ENCODE data around the gene EIF4ENIF1.
"Not testable (repeated sequence)": the region's sequence is repeated elsewhere in the genome, so short reads cannot be mapped to it uniquely, and the experiment has no call there.

Gene EIF4ENIF1

GRCh38 chr22:31488988-31489617 is 539 bp downstream of the EIF4ENIF1 start:
- H2BK15ac ChIP-seq (ENCODE audit: low read length): no peak overlapping the region
- no peak overlapping the region for H2AK5ac ChIP-seq (ENCODE audit: low read depth, low read length)
- H2BK120ac ChIP-seq (ENCODE audit: low read depth, low read length): peak overlapping the region; percentile 77
- no peak overlapping the region for H3K4ac ChIP-seq (ENCODE audit: low read length)
- H3K36me3 ChIP-seq (replicated peaks in 1 of 2; ENCODE audit: control insufficient read depth in 2 of 2, insufficient read depth in 2 of 2, low read length in 2 of 2): peaks cover 2 to 37% of the 10 kb centered on the region in 2 donors
- H2BK12ac ChIP-seq (ENCODE audit: low read length): no peak overlapping the region
- H2AFZ ChIP-seq (ENCODE audit: low read length): peak overlapping the region; percentile 95
- peaks cover 3% of the 10 kb centered on the region for H3K79me1 ChIP-seq (ENCODE audit: low read depth, low read length)
- H3K23ac ChIP-seq (ENCODE audit: low read depth, low read length, poor library complexity): no peak overlapping the region
- H4K8ac ChIP-seq (ENCODE audit: low read depth, low read length): no peak overlapping the region
- H3K4me1 ChIP-seq (ENCODE audit: control insufficient read depth in 2 of 2, insufficient read depth in 1 of 2, low read depth in 1 of 2, low read length in 2 of 2): peaks cover 4 to 9% of the 10 kb centered on the region in 2 donors
- peak overlapping the region; percentile 96 for H3K9ac ChIP-seq (ENCODE audit: low read depth, low read length, poor library complexity)
- no CpG with 5 or more reads among the region's 61 CpGs for WGBS, 2 donors (ENCODE audit: extremely low coverage in 2 of 2, insufficient read length in 2 of 2, insufficient replicate concordance in 1 of 2)
- no peak overlapping the region for H4K91ac ChIP-seq (ENCODE audit: low read depth, low read length, poor library complexity)
- peak overlapping the region; percentile 88 for H2BK5ac ChIP-seq (ENCODE audit: low read length)
- no peaks in the 10 kb centered on the region for H3K9me3 ChIP-seq (replicated peaks in 1 of 2; ENCODE audit: control insufficient read depth in 2 of 2, insufficient read depth in 1 of 2, low read depth in 1 of 2, low read length in 2 of 2)
- H3K27me3 ChIP-seq (ENCODE audit: control insufficient read depth in 3 of 3, insufficient read depth in 3 of 3, low read depth in 1 of 3, low read length in 3 of 3): no peaks in the 10 kb centered on the region
- peak overlapping the region; percentile 64 for H3K4me2 ChIP-seq (ENCODE audit: insufficient read depth, low read length, poor library complexity, severe bottlenecking)
- no peak overlapping the region for H3K27ac ChIP-seq (replicated peaks; ENCODE audit: low read length)
- peak overlapping the region; percentile 80 to 97 for H3K4me3 ChIP-seq (ENCODE audit: low read length in 2 of 2)
- peak; percentile 27 for DNase-seq (ENCODE audit: low spot score)
- H3K14ac ChIP-seq (ENCODE audit: low read length): no peak overlapping the region
- peak overlapping the region; percentile 95 for H3K18ac ChIP-seq (ENCODE audit: low read length)

- no peak overlapping the region for H3K4ac ChIP-seq (ENCODE audit: low read length)
- H3K27me3 ChIP-seq (ENCODE audit: control insufficient read depth in 3 of 3, insufficient read depth in 3 of 3, low read depth in 1 of 3, low read length in 3 of 3): no peaks in the 10 kb centered on the region
- peaks cover 5 to 44% of the 10 kb centered on the region in 2 donors for H3K36me3 ChIP-seq (replicated peaks in 1 of 2; ENCODE audit: control insufficient read depth in 2 of 2, insufficient read depth in 2 of 2, low read length in 2 of 2)
- H3K4me3 ChIP-seq (ENCODE audit: low read length in 2 of 2): peak overlapping the region in 1 of 2 donors; percentile 80
- no peaks in the 10 kb centered on the region for H3K9me3 ChIP-seq (replicated peaks in 1 of 2; ENCODE audit: control insufficient read depth in 2 of 2, insufficient read depth in 1 of 2, low read depth in 1 of 2, low read length in 2 of 2)
- no peak overlapping the region for H2AFZ ChIP-seq (ENCODE audit: low read length)
- H3K4me1 ChIP-seq (ENCODE audit: control insufficient read depth in 2 of 2, insufficient read depth in 1 of 2, low read depth in 1 of 2, low read length in 2 of 2): peaks cover 4 to 9% of the 10 kb centered on the region in 2 donors
- H3K79me1 ChIP-seq (ENCODE audit: low read depth, low read length): peaks cover 3% of the 10 kb centered on the region
- no peak overlapping the region for H3K14ac ChIP-seq (ENCODE audit: low read length)
- H2BK5ac ChIP-seq (ENCODE audit: low read length): no peak overlapping the region
- no peak overlapping the region for H4K91ac ChIP-seq (ENCODE audit: low read depth, low read length, poor library complexity)
- peak overlapping the region; percentile 32 for H3K4me2 ChIP-seq (ENCODE audit: insufficient read depth, low read length, poor library complexity, severe bottlenecking)
- no peak for DNase-seq (ENCODE audit: low spot score)
- no peak overlapping the region for H2AK5ac ChIP-seq (ENCODE audit: low read depth, low read length)
- no peak overlapping the region for H3K27ac ChIP-seq (replicated peaks; ENCODE audit: low read length)
- no peak overlapping the region for H3K9ac ChIP-seq (ENCODE audit: low read depth, low read length, poor library complexity)
- H2BK12ac ChIP-seq (ENCODE audit: low read length): no peak overlapping the region
- WGBS, 2 donors (ENCODE audit: extremely low coverage in 2 of 2, insufficient read length in 2 of 2, insufficient replicate concordance in 1 of 2): no CpG with 5 or more reads among the region's 6 CpGs
- no peak overlapping the region for H2BK120ac ChIP-seq (ENCODE audit: low read depth, low read length)
- H2BK15ac ChIP-seq (ENCODE audit: low read length): no peak overlapping the region
- H4K8ac ChIP-seq (ENCODE audit: low read depth, low read length): no peak overlapping the region
- H3K18ac ChIP-seq (ENCODE audit: low read length): no peak overlapping the region
- H3K23ac ChIP-seq (ENCODE audit: low read depth, low read length, poor library complexity): no peak overlapping the region
Observed at GRCh38 chr22:31488346-31488883, 1.2 kb downstream of the EIF4ENIF1 start.

- Histone ChIP-seq H2BK120ac (ENCODE audit: low read depth, low read length) (no peak overlapping the region), H3K79me1 (ENCODE audit: low read depth, low read length) (peaks cover 5% of the 10 kb centered on the region), H3K18ac (ENCODE audit: low read length) (no peak overlapping the region), H2AFZ (ENCODE audit: low read length) (no peak overlapping the region), H3K23ac (ENCODE audit: low read depth, low read length, poor library complexity) (no peak overlapping the region), H2BK5ac (ENCODE audit: low read length) (no peak overlapping the region), H3K9ac (ENCODE audit: low read depth, low read length, poor library complexity) (no peak overlapping the region), H2AK5ac (ENCODE audit: low read depth, low read length) (no peak overlapping the region), H3K4me1 (ENCODE audit: control insufficient read depth in 2 of 2, insufficient read depth in 1 of 2, low read depth in 1 of 2, low read length in 2 of 2) (peaks cover 4 to 8% of the 10 kb centered on the region in 2 donors), H2BK12ac (ENCODE audit: low read length) (no peak overlapping the region), H3K4ac (ENCODE audit: low read length) (no peak overlapping the region), H3K27me3 (ENCODE audit: control insufficient read depth in 3 of 3, insufficient read depth in 3 of 3, low read depth in 1 of 3, low read length in 3 of 3) (no peaks in the 10 kb centered on the region), H3K14ac (ENCODE audit: low read length) (no peak overlapping the region), H3K4me2 (ENCODE audit: insufficient read depth, low read length, poor library complexity, severe bottlenecking) (no peak overlapping the region), H3K9me3 (replicated peaks in 1 of 2; ENCODE audit: control insufficient read depth in 2 of 2, insufficient read depth in 1 of 2, low read depth in 1 of 2, low read length in 2 of 2) (no peaks in the 10 kb centered on the region), H2BK15ac (ENCODE audit: low read length) (no peak overlapping the region), H3K27ac (replicated peaks; ENCODE audit: low read length) (no peak overlapping the region), H3K4me3 (ENCODE audit: low read length in 2 of 2) (no peak overlapping the region), H4K91ac (ENCODE audit: low read depth, low read length, poor library complexity) (no peak overlapping the region), H3K36me3 (replicated peaks in 1 of 2; ENCODE audit: control insufficient read depth in 2 of 2, insufficient read depth in 2 of 2, low read length in 2 of 2) (peaks cover 10 to 58% of the 10 kb centered on the region in 2 donors), H4K8ac (ENCODE audit: low read depth, low read length) (no peak overlapping the region)
- no peak for DNase-seq (ENCODE audit: low spot score)
- no CpG with 5 or more reads among the region's 2 CpGs for WGBS, 2 donors (ENCODE audit: extremely low coverage in 2 of 2, insufficient read length in 2 of 2, insufficient replicate concordance in 1 of 2)
Observed at GRCh38 chr22:31486951-31487350, 2.7 kb downstream of the EIF4ENIF1 start.

DNA sequence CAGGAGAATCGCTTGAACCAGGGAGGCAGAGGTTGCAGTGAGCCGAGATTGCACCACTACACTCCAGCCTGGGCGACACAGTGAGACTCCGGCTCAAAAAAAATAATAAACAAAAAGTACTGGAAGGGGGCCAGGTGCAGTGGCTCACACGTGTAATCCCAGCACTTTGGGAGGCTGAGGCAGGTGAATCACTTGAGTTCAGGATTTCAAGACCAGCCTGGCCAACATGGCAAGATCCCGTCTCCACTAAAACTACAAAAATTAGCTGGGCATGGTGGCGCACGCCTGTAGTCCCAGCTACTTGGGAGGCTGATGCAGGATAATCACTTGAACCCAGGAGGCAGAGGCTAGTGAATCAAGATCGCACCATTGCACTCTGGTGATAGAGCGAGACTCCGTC is 3.3 kb downstream of the EIF4ENIF1 start:
- H2BK120ac ChIP-seq (ENCODE audit: low read depth, low read length); H3K14ac ChIP-seq (ENCODE audit: low read length); H4K91ac ChIP-seq (ENCODE audit: low read depth, low read length, poor library complexity); H2BK5ac ChIP-seq (ENCODE audit: low read length); H3K18ac ChIP-seq (ENCODE audit: low read length); H2BK12ac ChIP-seq (ENCODE audit: low read length); H4K8ac ChIP-seq (ENCODE audit: low read depth, low read length); H3K23ac ChIP-seq (ENCODE audit: low read depth, low read length, poor library complexity); H3K27ac ChIP-seq (replicated peaks; ENCODE audit: low read length); H3K4me3 ChIP-seq (ENCODE audit: low read length in 2 of 2); H3K9ac ChIP-seq (ENCODE audit: low read depth, low read length, poor library complexity); H2AK5ac ChIP-seq (ENCODE audit: low read depth, low read length); H3K27me3 ChIP-seq (ENCODE audit: control insufficient read depth in 3 of 3, insufficient read depth in 3 of 3, low read depth in 1 of 3, low read length in 3 of 3); H3K79me1 ChIP-seq (ENCODE audit: low read depth, low read length); H2AFZ ChIP-seq (ENCODE audit: low read length); H3K4me1 ChIP-seq (ENCODE audit: control insufficient read depth in 2 of 2, insufficient read depth in 1 of 2, low read depth in 1 of 2, low read length in 2 of 2); H3K4ac ChIP-seq (ENCODE audit: low read length); H3K4me2 ChIP-seq (ENCODE audit: insufficient read depth, low read length, poor library complexity, severe bottlenecking); H3K9me3 ChIP-seq (replicated peaks in 1 of 2; ENCODE audit: control insufficient read depth in 2 of 2, insufficient read depth in 1 of 2, low read depth in 1 of 2, low read length in 2 of 2); H2BK15ac ChIP-seq (ENCODE audit: low read length); DNase-seq (ENCODE audit: low spot score): not testable (repeated sequence)
- WGBS, 2 donors (ENCODE audit: extremely low coverage in 2 of 2, insufficient read length in 2 of 2, insufficient replicate concordance in 1 of 2): no CpG with 5 or more reads among the region's 11 CpGs
- peaks cover 14 to 64% of the 10 kb centered on the region in 2 donors for H3K36me3 ChIP-seq (replicated peaks in 1 of 2; ENCODE audit: control insufficient read depth in 2 of 2, insufficient read depth in 2 of 2, low read length in 2 of 2)

Data from neuronal stem cell (in vitro differentiated cells).